ENCODE measurements around the gene TRIP13. TPM values are rescaled to one million over a fixed set of nuclear protein-coding genes. Genes with fewer than 3 reads are reported as not detected.

TRIP13 gene
- total and polyA plus RNA-seq, 9 of the 15 experiments (the other 6 are each of a cell fraction or from before 2014, with no cell fraction given): 24.1 to 116 (median 53.2) TPM

GRCh38 chr5:953535-954449 lies 61.1 kb downstream of the TRIP13 start (continued):
- TF ChIP-seq NFE2 (IDR thresholded peaks at IDR 0.05; ENCODE audit: low read depth): 0 out of 2 replicates have a peak, but pooled peaks have one; percentile 54
- no peak for TF ChIP-seq ZNF239 (CRISPR knock-in tag; IDR thresholded peaks at IDR 0.05)
- no peak for TF ChIP-seq MEF2D (tag; conservative IDR thresholded peaks at IDR 0.05; ENCODE audit: low read depth)
- TF ChIP-seq POLR2AphosphoS2 (IDR thresholded peaks at IDR 0.05; ENCODE audit: low read length): no peak

GRCh38 chr5:955886-956761 lies 63.4 kb downstream of the TRIP13 start:
- no peak overlapping the region for H3K4me3 ChIP-seq
- no peak overlapping the region for H3K4me2 ChIP-seq (ENCODE audit: insufficient read depth, low read length)
- peaks cover 0 to 44% of the 10 kb centered on the region in 2 experiments; a peak in 3 of 5 replicates for H3K4me1 ChIP-seq (replicated peaks in 1 of 2; ENCODE audit: control insufficient read depth in 2 of 2, insufficient read depth in 2 of 2, low read length in 2 of 2)
- H3K9me1 ChIP-seq (ENCODE audit: control insufficient read depth, insufficient read depth, low read length): no peaks in the 10 kb centered on the region
- CTCF ChIA-PET (ENCODE audit: low intra/inter-chr PET ratio): no interaction called here
- intact Hi-C loops (cut with micrococcal nuclease): no loop called here
- no peaks in the 10 kb centered on the region for H3K79me2 ChIP-seq (ENCODE audit: control insufficient read depth, insufficient read depth, low read length)
- H4K20me1 ChIP-seq (replicated peaks; ENCODE audit: control insufficient read depth, insufficient read depth, low read length): peaks cover 31% of the 10 kb centered on the region
- no peak overlapping the region for H3K27ac ChIP-seq (ENCODE audit: extremely low read depth, low read depth, low read length)
- H3K9ac ChIP-seq (ENCODE audit: insufficient read depth in 1 of 2, low read depth in 2 of 2, low read length in 2 of 2): 0 out of 4 replicates have a peak overlapping the region, but pooled peaks of 1 of the 2 experiments have one; percentile 36
- in situ Hi-C loops (cut with MboI): no loop called here
- ATAC-seq: no peak
- TF ChIP-seq ZNF707 (CRISPR knock-in tag; conservative IDR thresholded peaks at IDR 0.05) (no peak), TCF7L2 (IDR thresholded peaks at IDR 0.05; ENCODE audit: low read depth, low read length) (no peak)
- TF ChIP-seq, protein P1, sequence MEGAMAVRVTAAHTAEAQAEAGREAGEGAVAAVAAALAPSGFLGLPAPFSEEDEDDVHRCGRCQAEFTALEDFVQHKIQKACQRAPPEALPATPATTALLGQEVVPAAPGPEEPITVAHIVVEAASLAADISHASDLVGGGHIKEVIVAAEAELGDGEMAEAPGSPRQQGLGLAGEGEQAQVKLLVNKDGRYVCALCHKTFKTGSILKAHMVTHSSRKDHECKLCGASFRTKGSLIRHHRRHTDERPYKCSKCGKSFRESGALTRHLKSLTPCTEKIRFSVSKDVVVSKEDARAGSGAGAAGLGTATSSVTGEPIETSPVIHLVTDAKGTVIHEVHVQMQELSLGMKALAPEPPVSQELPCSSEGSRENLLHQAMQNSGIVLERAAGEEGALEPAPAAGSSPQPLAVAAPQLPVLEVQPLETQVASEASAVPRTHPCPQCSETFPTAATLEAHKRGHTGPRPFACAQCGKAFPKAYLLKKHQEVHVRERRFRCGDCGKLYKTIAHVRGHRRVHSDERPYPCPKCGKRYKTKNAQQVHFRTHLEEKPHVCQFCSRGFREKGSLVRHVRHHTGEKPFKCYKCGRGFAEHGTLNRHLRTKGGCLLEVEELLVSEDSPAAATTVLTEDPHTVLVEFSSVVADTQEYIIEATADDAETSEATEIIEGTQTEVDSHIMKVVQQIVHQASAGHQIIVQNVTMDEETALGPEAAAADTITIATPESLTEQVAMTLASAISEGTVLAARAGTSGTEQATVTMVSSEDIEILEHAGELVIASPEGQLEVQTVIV (CRISPR knock-in tag; IDR thresholded peaks at IDR 0.05; ENCODE audit: borderline replicate concordance): no peak
- TF ChIP-seq, protein P2, sequence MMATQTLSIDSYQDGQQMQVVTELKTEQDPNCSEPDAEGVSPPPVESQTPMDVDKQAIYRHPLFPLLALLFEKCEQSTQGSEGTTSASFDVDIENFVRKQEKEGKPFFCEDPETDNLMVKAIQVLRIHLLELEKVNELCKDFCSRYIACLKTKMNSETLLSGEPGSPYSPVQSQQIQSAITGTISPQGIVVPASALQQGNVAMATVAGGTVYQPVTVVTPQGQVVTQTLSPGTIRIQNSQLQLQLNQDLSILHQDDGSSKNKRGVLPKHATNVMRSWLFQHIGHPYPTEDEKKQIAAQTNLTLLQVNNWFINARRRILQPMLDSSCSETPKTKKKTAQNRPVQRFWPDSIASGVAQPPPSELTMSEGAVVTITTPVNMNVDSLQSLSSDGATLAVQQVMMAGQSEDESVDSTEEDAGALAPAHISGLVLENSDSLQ (IDR thresholded peaks at IDR 0.05): peak; percentile 69; the same call in 1 of the 2 replicates
- no peak overlapping the region for H2AFZ ChIP-seq (ENCODE audit: low read depth, low read length)
- no peak for DNase-seq (ENCODE audit: extremely low read depth in 1 of 4, low spot score in 3 of 4)
- POLR2A ChIA-PET: interaction anchor here (0.7 to 1.7 kb wide), 2 partner anchors 12 to 14 kb away, joined by 4 to 6 read pairs; no protein-coding TSS in a partner anchor
- peaks cover 45 to 76% of the 10 kb centered on the region in 2 experiments; a peak in 4 of 5 replicates for H3K27me3 ChIP-seq (ENCODE audit: control insufficient read depth in 2 of 2, insufficient read depth in 2 of 2, low read length in 2 of 2)
- no TSS peak for BruUV-seq (replicated peaks)
- peak; percentile 65 for FAIRE-seq
- 19% methylated on average over 32 of the region's 32 CpGs for WGBS (ENCODE audit: insufficient coverage, low coverage, missing lambda C conversion rate)
- no peaks in the 10 kb centered on the region for H3K9me3 ChIP-seq (replicated peaks; ENCODE audit: control insufficient read depth, insufficient read depth, low read depth, low read length)
- H3K36me3 ChIP-seq (ENCODE audit: control insufficient read depth, insufficient read depth, low read length): no peaks in the 10 kb centered on the region

Measured in K562 (cell line).